Lower leg skin (tissue), 4 donors: Measurements from ENCODE around the gene PAX7. TPM values are rescaled to one million over a fixed set of nuclear protein-coding genes. Genes with fewer than 3 reads are reported as not detected.

ENCODE experiments used
- DNase-seq, 2 donors: peaks; one replicate each; pipeline ENCODE4 v3.0.0-alpha.2; 2019; ENCODE audit warnings: low spot score in 2 of 2
- H3K4me3 ChIP-seq: fragments of 200-600 bp; sonication (generic); 2 replicates; pipeline ENCODE4 v1.5.1; 2017; ENCODE audit warnings: mild to moderate bottlenecking, low read depth; ENCODE audit not compliant: poor library complexity, severe bottlenecking
- CTCF ChIP-seq, 3 donors: fragments of 450-650 bp; IDR thresholded peaks; one replicate each; pipeline ENCODE4 v1.5.1; 2016; ENCODE audit warnings: antibody characterized with exemption in 3 of 3, mild to moderate bottlenecking in 3 of 3, moderate library complexity in 2 of 3
- POLR2A ChIP-seq, 2 donors: fragments of 450-650 bp; IDR thresholded peaks; one replicate each; pipeline ENCODE4 v1.6.1; 2016 to 2017; ENCODE audit warnings: antibody characterized with exemption in 2 of 2, mild to moderate bottlenecking in 1 of 2, moderate library complexity in 1 of 2
- whole genome bisulfite sequencing, 2 donors: methylation state at CpG; one replicate each; pipeline ENCODE4 v1.1.5; 2018; 5-methylcytosine and 5-hydroxymethylcytosine counted together
- intact Hi-C: fragments of 100-400 bp; cut with DNase I; formaldehyde crosslinking; loops from one replicate; pipeline ENCODE4 v1.15.0; 2023; ENCODE audit warnings: low total_unique reads
- total RNA-seq, 4 donors: library from RNA; depleted of rRNA; stranded (reverse); fragments of >200 nt; gene quantifications; one replicate each; pipeline ENCODE4 v1.1.0, GENCODE V29; 2016

The PAX7 gene
- total RNA-seq, 4 donors from 2014 or later: 0.06 to 0.11 TPM; not detected in 2

- TF ChIP-seq POLR2A (IDR thresholded peaks at IDR 0.05) (no peak), CTCF (IDR thresholded peaks at IDR 0.05) (no peak)
- no peak overlapping the region for H3K4me3 ChIP-seq
- no peak for DNase-seq
- intact Hi-C loops: no loop called here
- 14 to 17% methylated on average over 15 of the region's 15 CpGs for WGBS, 2 donors
These were observed 7.6 kb downstream of the PAX7 start for GRCh38 chr1:18637962-18638834.

GRCh38 chr1:18638835-18639364, 8.3 kb downstream of the PAX7 start:
- no peak overlapping the region for H3K4me3 ChIP-seq
- intact Hi-C loops: no loop called here
- no peak for TF ChIP-seq POLR2A (IDR thresholded peaks at IDR 0.05)
- TF ChIP-seq CTCF (IDR thresholded peaks at IDR 0.05): no peak
- DNase-seq: no peak
- 13% methylated on average over 6 of the region's 6 CpGs for WGBS, 2 donors

GRCh38 chr1:18639368-18640055, 8.9 kb downstream of the PAX7 start:
- TF ChIP-seq CTCF (IDR thresholded peaks at IDR 0.05) (no peak), POLR2A (IDR thresholded peaks at IDR 0.05) (no peak)
- WGBS, 2 donors: 14 to 17% methylated on average over 10 of the region's 10 CpGs
- intact Hi-C loops: no loop called here
- no peak overlapping the region for H3K4me3 ChIP-seq
- no peak for DNase-seq

GRCh38 chr1:18640228-18641004, 9.8 kb downstream of the PAX7 start:
- WGBS, 2 donors: 5 to 7% methylated on average over 34 to 38 of the region's 43 CpGs
- DNase-seq: no peak
- no peak for TF ChIP-seq POLR2A (IDR thresholded peaks at IDR 0.05)
- no peak for TF ChIP-seq CTCF (IDR thresholded peaks at IDR 0.05)
- H3K4me3 ChIP-seq: no peak overlapping the region
- intact Hi-C loops: no loop called here

GRCh38 chr1:18641005-18641941, 10.6 kb downstream of the PAX7 start:
- whole genome bisulfite sequencing, 2 donors: 5 to 7% methylated on average over 49 of the region's 49 CpGs
- no peak for DNase-seq
- intact Hi-C loops: no loop called here
- no peak for TF ChIP-seq POLR2A (IDR thresholded peaks at IDR 0.05)
- TF ChIP-seq CTCF (IDR thresholded peaks at IDR 0.05): no peak
- H3K4me3 ChIP-seq: no peak overlapping the region
